GM10266 (cell line): Measurements from ENCODE around the gene DNAH10.

ENCODE experiments used
- DNase-seq: peaks from one replicate; pipeline ENCODE4 v3.0.0; 2012; ENCODE audit errors: extremely low spot score
- CTCF ChIP-seq: IDR thresholded peaks from 2 replicates; pipeline ENCODE4 v1.5.1; 2012; ENCODE audit warnings: mild to moderate bottlenecking, low read depth; ENCODE audit not compliant: control insufficient read depth, insufficient read depth; ENCODE audit errors: missing control alignments

DNAH10 gene

DNA sequence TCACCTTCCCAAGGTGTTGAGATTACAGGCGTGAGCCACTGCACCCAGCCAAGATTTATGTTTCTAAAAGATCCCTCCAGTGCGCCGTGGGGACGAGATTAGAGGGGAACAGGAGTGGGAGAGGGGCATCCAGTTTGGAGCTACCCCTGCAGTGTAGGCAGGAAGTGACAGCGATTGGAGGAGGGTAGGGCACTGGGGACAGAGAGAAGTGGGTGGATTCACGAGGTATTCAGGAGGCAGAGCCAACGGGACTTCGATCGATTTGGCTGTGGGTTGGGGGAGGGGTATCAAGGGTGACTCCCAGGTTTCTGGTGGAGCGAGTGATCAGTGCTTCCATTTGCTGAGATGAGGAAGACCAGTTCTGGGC is 128.4 kb downstream of the DNAH10 start:
- TF ChIP-seq CTCF, result no peak
- DNase-seq, result no peak

DNA sequence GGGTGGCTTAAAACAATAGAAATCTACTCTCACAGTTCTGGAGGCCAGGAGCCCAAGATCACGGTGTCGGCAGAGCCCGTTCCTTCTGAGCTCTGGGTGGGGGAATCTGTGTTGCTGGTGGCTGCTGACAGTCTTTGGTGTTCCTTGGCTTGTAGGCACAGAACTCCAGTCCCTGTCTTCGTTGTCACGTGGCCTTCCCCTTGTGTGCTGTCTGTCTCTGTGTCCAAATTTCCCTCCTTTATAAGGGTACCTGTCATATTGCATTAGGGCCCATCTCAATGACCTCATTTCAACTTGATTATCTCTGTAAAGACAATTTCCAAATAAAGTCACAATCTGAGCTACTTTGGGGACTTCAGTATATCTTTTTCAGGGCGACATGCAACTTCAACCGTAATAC is 128.9 kb downstream of the DNAH10 start:
- DNase-seq, result no peak
- TF ChIP-seq CTCF, result no peak

GRCh38 chr12:123891516-123892179 is 129.5 kb downstream of the DNAH10 start:
- TF ChIP-seq CTCF, result no peak
- no peak for DNase-seq

DNA sequence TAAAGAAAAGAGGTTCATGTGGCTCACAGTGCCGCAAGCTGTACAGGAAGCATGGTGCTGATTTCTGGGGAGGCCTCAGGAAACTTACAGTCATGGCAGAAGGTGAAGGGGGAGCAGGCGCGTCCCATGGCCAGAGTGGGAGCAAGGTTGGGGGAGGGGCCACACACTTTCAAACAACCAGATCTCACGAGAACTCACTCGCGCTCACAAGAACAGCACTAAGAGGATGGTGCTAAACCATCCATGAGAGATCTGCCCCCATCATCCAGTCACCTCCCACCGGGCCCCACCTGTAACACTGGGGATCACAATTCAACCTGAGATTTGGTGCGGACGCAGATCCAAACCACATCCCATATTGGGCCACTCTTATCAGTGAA is 130.1 kb downstream of the DNAH10 start:
- TF ChIP-seq CTCF, result no peak
- no peak for DNase-seq

- no peak for TF ChIP-seq CTCF
- no peak for DNase-seq
These were observed 130.8 kb downstream of the DNAH10 start for GRCh38 chr12:123892853-123893252.

DNA sequence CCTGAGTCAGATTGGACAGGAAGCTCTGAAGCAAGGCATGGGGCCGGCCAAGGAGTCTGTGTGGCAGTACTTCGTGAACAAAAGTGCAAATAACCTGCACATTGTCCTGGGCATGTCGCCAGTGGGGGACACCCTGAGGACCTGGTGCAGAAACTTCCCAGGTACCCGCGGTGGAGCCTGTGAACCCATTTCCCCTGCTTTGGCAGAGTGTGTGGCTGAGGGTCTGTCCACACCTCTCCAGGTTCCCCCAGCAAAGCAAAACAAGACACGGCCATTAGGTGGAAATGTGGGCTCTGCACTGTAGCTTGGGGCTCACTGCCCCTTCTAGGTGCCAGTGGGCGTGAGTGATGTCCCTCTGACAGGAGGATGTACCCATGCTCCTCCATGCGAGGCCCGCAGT is 131.2 kb downstream of the DNAH10 start:
- no peak for TF ChIP-seq CTCF
- DNase-seq, result no peak

DNA sequence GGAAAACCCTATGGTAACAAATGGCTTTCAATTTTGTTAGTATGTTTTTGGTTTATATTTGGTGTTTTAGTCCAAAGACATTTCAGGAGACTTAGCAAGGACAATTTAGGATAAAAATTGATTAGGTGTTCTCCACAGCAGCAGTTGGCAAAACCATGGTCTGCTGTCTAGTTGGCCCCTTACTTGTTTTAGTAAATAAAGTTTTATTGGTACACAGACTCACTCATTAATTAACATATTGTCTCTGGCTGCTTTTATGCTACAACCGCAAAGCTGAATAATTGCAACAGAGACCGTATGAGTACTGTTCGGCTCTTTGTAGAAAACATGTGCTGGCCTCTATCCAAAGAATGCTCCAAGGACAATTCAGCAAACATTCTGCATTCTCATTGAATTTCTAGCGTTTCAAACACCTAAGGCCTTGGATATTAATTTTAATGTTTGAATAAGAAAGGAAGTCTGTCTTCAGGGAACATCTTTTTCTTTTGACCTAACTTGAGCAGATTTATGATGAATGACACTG is 132.8 kb downstream of the DNAH10 start:
- TF ChIP-seq CTCF, result no peak
- DNase-seq, result no peak
